Fibroblast of the conjunctiva (primary cell): ENCODE results near the gene UBE2G2.

ENCODE experiments used
- DNase-seq: peaks from one replicate; pipeline ENCODE4 v3.0.0-alpha.2; 2010; ENCODE audit warnings: low read depth

Gene UBE2G2

DNA sequence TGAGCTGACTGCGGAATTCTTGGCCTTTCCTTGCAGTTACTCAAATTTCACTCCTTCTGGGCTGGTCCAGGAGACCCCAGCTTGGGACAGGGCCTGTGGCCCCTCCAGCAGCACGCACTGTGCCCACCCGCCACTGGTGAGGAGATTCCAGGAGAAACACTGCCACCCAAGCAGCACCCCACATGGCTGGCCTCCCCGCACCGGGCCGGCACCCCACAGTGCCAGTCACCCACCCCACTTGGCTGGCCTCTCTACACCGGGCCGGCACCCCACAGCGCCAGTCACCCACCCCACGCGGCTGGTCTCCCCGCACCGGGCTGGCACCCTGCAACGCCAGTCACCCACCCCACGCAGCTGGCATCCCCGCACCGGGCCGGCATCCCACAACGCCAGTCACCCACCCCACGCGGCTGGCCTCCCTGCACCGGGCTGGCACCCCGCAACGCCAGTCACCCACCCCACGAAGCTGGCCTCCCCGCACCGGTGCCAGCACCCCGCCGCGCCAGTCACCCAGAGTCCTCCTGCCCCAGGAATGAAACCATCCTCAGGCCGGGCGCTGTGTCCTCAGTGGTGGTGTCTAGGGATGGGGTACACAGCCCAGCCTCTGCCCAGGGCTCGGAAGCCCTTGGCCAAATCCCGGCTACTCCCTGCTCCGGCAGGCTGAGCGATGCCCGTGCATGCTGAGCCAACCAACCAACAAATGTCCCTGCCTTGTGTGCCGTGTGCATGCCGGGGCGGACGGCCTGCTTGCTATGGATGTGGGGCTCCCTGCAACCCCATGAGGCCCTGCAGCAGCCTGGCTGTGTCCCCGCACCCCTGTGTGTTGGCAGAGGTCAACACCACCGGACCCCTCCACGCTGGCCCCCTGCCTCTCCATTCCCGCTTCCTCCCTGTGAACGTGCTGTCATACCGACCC lies 51.6 kb downstream of the UBE2G2 start:
- no peak for DNase-seq

- no peak for DNase-seq
Measured at GRCh38 chr21:44749116-44749758, 52.4 kb downstream of the UBE2G2 start.

GRCh38 chr21:44748621-44749020 lies 53.0 kb downstream of the UBE2G2 start:
- no peak for DNase-seq

DNA sequence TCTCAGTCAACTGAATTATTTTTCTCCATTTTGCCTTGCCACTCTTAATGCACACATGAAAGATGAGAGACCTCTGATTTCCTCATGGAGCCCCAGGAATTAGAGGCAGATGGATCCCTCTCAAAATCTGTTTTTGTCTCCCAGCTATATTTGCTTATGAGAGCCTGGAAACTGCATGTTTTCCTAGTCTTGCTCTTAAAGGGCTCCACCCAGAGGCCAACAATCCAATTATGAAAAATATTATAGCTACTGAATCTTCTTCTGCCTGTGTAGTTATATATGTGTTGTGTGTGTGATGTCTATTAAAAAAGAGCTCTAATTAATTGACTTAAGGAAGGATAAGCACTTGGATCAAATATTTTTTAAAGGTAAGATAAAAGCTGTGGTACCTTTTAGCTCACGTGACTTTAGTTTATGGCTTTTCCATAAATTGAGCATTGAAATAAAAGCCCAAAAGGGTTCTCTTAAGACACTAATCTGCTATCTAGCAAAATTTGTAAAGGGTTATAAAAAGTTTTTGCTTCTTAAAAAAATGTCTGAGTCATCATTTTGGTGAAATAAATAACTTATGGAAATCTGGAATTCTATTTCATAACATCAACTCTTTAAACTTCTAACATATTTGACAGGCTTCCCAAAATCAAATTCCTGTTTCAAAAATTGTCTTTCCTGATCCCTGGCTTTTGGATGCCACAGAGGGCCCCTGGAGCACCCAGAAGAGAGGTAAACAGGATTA lies 59.0 kb downstream of the UBE2G2 start:
- DNase-seq, result no peak

GRCh38 chr21:44741921-44742320 lies 59.7 kb downstream of the UBE2G2 start:
- no peak for DNase-seq

DNA sequence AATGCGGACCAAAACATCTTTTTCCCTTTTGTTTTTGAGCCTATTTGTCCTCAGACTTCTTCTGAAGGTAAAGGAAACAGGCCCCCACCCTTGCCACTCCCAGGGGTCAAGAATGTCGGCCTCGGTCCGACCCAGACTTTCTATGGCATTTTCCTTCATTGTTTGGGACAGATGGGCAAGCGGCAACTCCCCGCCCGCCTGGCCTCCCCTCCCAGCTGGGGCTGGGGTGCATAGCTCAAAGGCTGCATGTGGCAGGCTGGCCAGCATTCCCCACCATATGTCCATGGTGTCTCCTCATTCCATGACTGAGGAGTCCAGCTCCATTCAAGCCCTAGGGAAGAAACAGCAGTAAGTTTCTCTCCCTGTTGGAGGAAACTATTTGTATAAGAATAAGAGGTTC lies 60.9 kb downstream of the UBE2G2 start:
- DNase-seq, result no peak

- DNase-seq, result no peak
Measured at GRCh38 chr21:44739316-44739715, 62.3 kb downstream of the UBE2G2 start.

GRCh38 chr21:44738621-44739020 lies 63.0 kb downstream of the UBE2G2 start:
- DNase-seq, result no peak

GRCh38 chr21:44737706-44738354 lies 63.8 kb downstream of the UBE2G2 start:
- no peak for DNase-seq

- no peak for DNase-seq
Measured at GRCh38 chr21:44736291-44737004, 65.2 kb downstream of the UBE2G2 start.

DNA sequence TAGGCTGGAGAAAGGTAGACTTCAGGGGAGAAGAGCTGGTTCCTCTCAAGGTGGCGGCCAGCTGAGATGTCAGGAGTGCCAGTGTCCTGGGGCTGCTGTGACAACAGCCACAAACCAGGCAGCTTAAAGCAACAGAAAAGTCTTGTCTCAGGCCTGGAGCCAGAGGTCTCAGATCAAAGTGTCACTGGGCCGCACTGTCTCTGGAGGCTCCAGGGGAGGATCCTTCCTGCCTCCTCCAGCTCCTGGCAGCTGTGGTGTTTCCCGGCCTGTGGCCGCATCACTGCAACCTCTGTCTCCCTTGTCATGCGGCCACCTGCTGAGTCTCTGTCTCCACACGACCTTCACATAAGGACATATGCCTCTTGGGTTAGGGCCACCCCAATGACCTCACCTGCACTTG lies 65.8 kb downstream of the UBE2G2 start:
- no peak for DNase-seq

- DNase-seq, result no peak
Measured at GRCh38 chr21:44734841-44735240, 66.8 kb downstream of the UBE2G2 start.

DNA sequence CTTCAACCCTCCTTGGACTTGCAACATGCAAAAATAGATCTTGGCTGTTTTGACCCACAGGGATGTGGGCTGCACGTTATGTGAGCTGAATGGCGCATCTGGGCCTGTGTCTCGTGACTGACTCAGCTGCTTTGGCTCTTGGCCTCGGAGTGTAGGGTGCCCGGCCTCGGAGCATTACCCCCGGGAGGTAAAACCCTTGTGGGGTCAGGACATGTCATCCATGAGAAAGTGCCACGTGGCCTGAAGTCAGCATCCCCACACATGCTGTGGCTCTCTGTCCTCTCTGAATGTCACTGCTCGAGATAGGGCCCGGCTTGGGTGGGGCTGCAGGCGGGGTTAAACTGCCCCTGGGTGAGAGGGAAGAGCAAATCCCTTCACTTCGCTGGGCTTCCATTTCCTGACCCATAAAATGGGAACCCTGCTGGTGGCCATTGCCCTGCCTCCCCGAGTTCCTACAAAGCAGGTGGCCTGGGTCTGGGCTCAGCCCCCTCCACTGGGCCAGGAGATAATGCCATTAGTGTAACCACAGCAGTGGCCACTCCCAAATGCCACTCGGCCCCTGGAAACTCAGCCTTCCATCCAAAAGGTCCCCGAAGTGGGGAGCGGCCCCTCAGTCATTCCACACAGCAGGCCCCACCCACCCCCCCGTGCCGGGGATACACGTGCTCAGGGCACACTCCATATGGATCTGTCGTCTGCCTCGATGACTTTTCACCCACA lies 67.4 kb downstream of the UBE2G2 start:
- no peak for DNase-seq

GRCh38 chr21:44732956-44733355 lies 68.7 kb downstream of the UBE2G2 start:
- DNase-seq, result no peak

GRCh38 chr21:44732263-44732662 lies 69.4 kb downstream of the UBE2G2 start:
- no peak for DNase-seq

GRCh38 chr21:44730951-44731579 lies 70.6 kb downstream of the UBE2G2 start:
- no peak for DNase-seq

GRCh38 chr21:44730028-44730395 lies 71.6 kb downstream of the UBE2G2 start:
- no peak for DNase-seq

- no peak for DNase-seq
Measured at GRCh38 chr21:44729336-44730027, 72.1 kb downstream of the UBE2G2 start.

DNA sequence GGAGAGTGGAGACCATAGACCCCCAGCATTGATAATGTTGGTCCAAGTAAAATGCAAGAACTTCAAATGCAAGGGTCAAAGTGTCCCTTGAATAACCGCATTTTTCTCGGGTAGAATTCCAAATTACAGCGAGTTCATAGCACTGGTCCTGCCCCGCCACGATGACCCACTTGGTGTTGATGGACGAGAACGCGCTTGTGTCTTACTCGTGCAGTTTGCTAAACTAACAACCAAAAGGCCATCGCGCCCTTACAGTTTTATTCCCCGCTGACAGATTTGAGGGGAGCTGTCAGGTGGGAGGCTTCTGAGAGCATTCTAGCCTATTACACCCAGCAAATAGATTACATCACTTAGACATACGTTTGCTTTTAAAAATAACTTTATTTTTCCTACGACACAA lies 72.9 kb downstream of the UBE2G2 start:
- DNase-seq, result no peak

DNA sequence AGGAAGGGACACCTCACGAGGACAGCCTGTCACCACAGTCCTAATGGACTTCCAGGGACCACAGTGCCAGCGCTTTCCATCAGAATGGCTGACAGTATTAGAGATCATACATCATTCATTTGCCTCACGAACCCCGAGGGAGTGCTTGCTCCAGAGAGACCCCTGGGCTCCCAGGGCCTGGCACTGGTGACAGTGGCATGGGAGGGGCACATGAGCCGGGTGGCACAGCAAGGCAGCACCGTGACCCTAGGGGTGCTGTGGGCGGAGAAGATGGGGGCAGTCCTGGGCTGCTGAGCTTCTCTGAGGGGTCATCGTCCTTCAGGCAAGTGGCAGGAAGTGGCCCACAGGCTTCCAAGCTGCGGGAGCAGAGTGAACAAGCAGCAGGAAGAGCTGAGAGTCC lies 73.9 kb downstream of the UBE2G2 start:
- DNase-seq, result no peak
